ENCODE data around the gene COPS9. TPM values are rescaled to one million over a fixed set of nuclear protein-coding genes. Genes with fewer than 3 reads are reported as not detected.

The COPS9 gene
- total RNA-seq, 2 donors from 2014 or later: 156 to 179 TPM

- H3K4me3 ChIP-seq: no peak overlapping the region
Measured at GRCh38 chr2:240163844-240164574, 27.9 kb upstream of the COPS9 start.

GRCh38 chr2:240162939-240163714 lies 27.0 kb upstream of the COPS9 start:
- Histone ChIP-seq H3K4me1 (replicated peaks) (no peaks in the 10 kb centered on the region), H3K27ac (no peak overlapping the region), H3K9me3 (no peaks in the 10 kb centered on the region), H3K4me3 (no peak overlapping the region), H3K27me3 (replicated peaks; ENCODE audit: insufficient read depth) (no peaks in the 10 kb centered on the region), H3K36me3 (no peaks in the 10 kb centered on the region)
- TF ChIP-seq CTCF (IDR thresholded peaks at IDR 0.05) (no peak), POLR2A (IDR thresholded peaks at IDR 0.05) (no peak), POLR2AphosphoS5 (IDR thresholded peaks at IDR 0.05) (no peak)
- DNase-seq (ENCODE audit: low spot score): no peak
- 62% methylated on average over 16 of the region's 16 CpGs for WGBS
- intact Hi-C loops (cut with DNase I): no loop called here

More at GRCh38 chr2:240163844-240164574, 27.9 kb upstream of the COPS9 start:
- H3K36me3 ChIP-seq: no peaks in the 10 kb centered on the region
- TF ChIP-seq CTCF (IDR thresholded peaks at IDR 0.05) (no peak), POLR2AphosphoS5 (IDR thresholded peaks at IDR 0.05) (no peak), POLR2A (IDR thresholded peaks at IDR 0.05) (no peak)
- H3K4me1 ChIP-seq (replicated peaks): no peaks in the 10 kb centered on the region
- no peaks in the 10 kb centered on the region for H3K27me3 ChIP-seq (replicated peaks; ENCODE audit: insufficient read depth)
- intact Hi-C loops (cut with DNase I): no loop called here
- H3K27ac ChIP-seq: no peak overlapping the region
- no peaks in the 10 kb centered on the region for H3K9me3 ChIP-seq
- 95% methylated on average over 4 of the region's 4 CpGs for WGBS
- DNase-seq (ENCODE audit: low spot score): no peak

GRCh38 chr2:240162531-240162930 lies 26.4 kb upstream of the COPS9 start:
- TF ChIP-seq CTCF (IDR thresholded peaks at IDR 0.05) (no peak), POLR2AphosphoS5 (IDR thresholded peaks at IDR 0.05) (no peak), POLR2A (IDR thresholded peaks at IDR 0.05) (no peak)
- no peaks in the 10 kb centered on the region for H3K4me1 ChIP-seq (replicated peaks)
- intact Hi-C loops (cut with DNase I): no loop called here
- no peaks in the 10 kb centered on the region for H3K9me3 ChIP-seq
- no peak for DNase-seq (ENCODE audit: low spot score)
- no peaks in the 10 kb centered on the region for H3K36me3 ChIP-seq
- no peak overlapping the region for H3K4me3 ChIP-seq
- 80% methylated on average over 6 of the region's 6 CpGs for WGBS
- no peaks in the 10 kb centered on the region for H3K27me3 ChIP-seq (replicated peaks; ENCODE audit: insufficient read depth)
- no peak overlapping the region for H3K27ac ChIP-seq

GRCh38 chr2:240162032-240162431 lies 25.9 kb upstream of the COPS9 start:
- H3K4me1 ChIP-seq (replicated peaks): no peaks in the 10 kb centered on the region
- intact Hi-C loops (cut with DNase I): no loop called here
- DNase-seq (ENCODE audit: low spot score): no peak
- no peak overlapping the region for H3K27ac ChIP-seq
- H3K36me3 ChIP-seq: no peaks in the 10 kb centered on the region
- H3K27me3 ChIP-seq (replicated peaks; ENCODE audit: insufficient read depth): no peaks in the 10 kb centered on the region
- TF ChIP-seq POLR2AphosphoS5 (IDR thresholded peaks at IDR 0.05): no peak
- TF ChIP-seq POLR2A (IDR thresholded peaks at IDR 0.05): no peak
- TF ChIP-seq CTCF (IDR thresholded peaks at IDR 0.05): no peak
- no peaks in the 10 kb centered on the region for H3K9me3 ChIP-seq
- WGBS: 70% methylated on average over 5 of the region's 5 CpGs
- no peak overlapping the region for H3K4me3 ChIP-seq
